Hepatocyte (in vitro differentiated cells): Measurements from ENCODE around the gene VAV2. TPM values are rescaled to one million over a fixed set of nuclear protein-coding genes. Genes with fewer than 3 reads are reported as not detected.

Experiments used
- DNase-seq: peaks from one replicate; pipeline ENCODE4 v3.0.0-alpha.2; 2016; ENCODE audit warnings: low spot score
- H2AFZ ChIP-seq: fragments of 200-600 bp; sonication (generic); 2 replicates; pipeline ENCODE4 v1.6.0; 2016; ENCODE audit warnings: antibody characterized with exemption, mild to moderate bottlenecking
- H3K27ac ChIP-seq: fragments of 200-600 bp; sonication (generic); 2 replicates; pipeline ENCODE4 v1.5.1; 2016; ENCODE audit warnings: mild to moderate bottlenecking
- H3K27me3 ChIP-seq: fragments of 200-600 bp; sonication (generic); 2 replicates; pipeline ENCODE4 v1.6.1; 2016
- H3K36me3 ChIP-seq: fragments of 200-600 bp; sonication (generic); replicated peaks from 2 replicates; pipeline ENCODE4 v1.5.1; 2016; ENCODE audit warnings: low read depth; ENCODE audit not compliant: insufficient read depth
- H3K4me1 ChIP-seq: fragments of 200-600 bp; sonication (generic); 2 replicates; pipeline ENCODE4 v1.5.1; 2016; ENCODE audit warnings: mild to moderate bottlenecking, moderate library complexity; ENCODE audit not compliant: insufficient read depth
- H3K4me2 ChIP-seq: fragments of 200-600 bp; sonication (generic); 2 replicates; pipeline ENCODE4 v1.6.0; 2016
- H3K4me3 ChIP-seq: fragments of 200-600 bp; sonication (generic); 2 replicates; pipeline ENCODE4 v1.5.1; 2016; ENCODE audit warnings: mild to moderate bottlenecking
- H3K79me2 ChIP-seq: fragments of 200-600 bp; sonication (generic); 2 replicates; pipeline ENCODE4 v1.6.0; 2017; ENCODE audit warnings: mild to moderate bottlenecking
- H3K9me2 ChIP-seq: fragments of 200-600 bp; sonication (generic); replicated peaks from 2 replicates; pipeline ENCODE4 v1.6.0; 2017; ENCODE audit warnings: mild to moderate bottlenecking; ENCODE audit not compliant: insufficient read depth
- H3K9me3 ChIP-seq: fragments of 200-600 bp; sonication (generic); 2 replicates; pipeline ENCODE4 v1.5.1; 2016; ENCODE audit warnings: low read depth, mild to moderate bottlenecking
- H4K20me1 ChIP-seq: fragments of 200-600 bp; sonication (generic); 2 replicates; pipeline ENCODE4 v1.6.0; 2016; ENCODE audit warnings: mild to moderate bottlenecking; ENCODE audit not compliant: insufficient read depth, poor library complexity, severe bottlenecking
- CTCF ChIP-seq: fragments of 200-600 bp; sonication (generic); IDR thresholded peaks from 2 replicates; pipeline ENCODE4 v1.5.1; 2016; ENCODE audit warnings: antibody characterized with exemption, mild to moderate bottlenecking; ENCODE audit not compliant: poor library complexity
- EZH2 ChIP-seq: fragments of 200-600 bp; sonication (generic); IDR thresholded peaks from 2 replicates; pipeline ENCODE4 v1.6.1; 2016; ENCODE audit warnings: antibody characterized with exemption, mild to moderate bottlenecking, borderline replicate concordance
- EZH2phosphoT487 ChIP-seq: fragments of 200-600 bp; sonication (generic); IDR thresholded peaks from one replicate; pipeline ENCODE4 v1.6.1; 2018; ENCODE audit warnings: antibody characterized with exemption, mild to moderate bottlenecking, low read depth, moderate library complexity; ENCODE audit not compliant: unreplicated experiment, severe bottlenecking
- WGBS: methylation state at CpG from one replicate; pipeline ENCODE4 v1.1.6; 2016; ENCODE audit warnings: low lambda C conversion rate; ENCODE audit errors: missing lambda C conversion rate; 5-methylcytosine and 5-hydroxymethylcytosine counted together
- polyA plus RNA-seq: library from polyadenylated mRNA; unstranded; fragments of >200 nt; fragmentation: Nextera tagmentation; extraction: Ambion mirVana; gene quantifications from 2 replicates; pipeline ENCODE4 v1.2.1, GENCODE V29; 2016
- total RNA-seq: library from RNA; depleted of rRNA; stranded (reverse); fragments of >200 nt; gene quantifications from 2 replicates; pipeline ENCODE4 v1.2.3, GENCODE V29; 2014

Gene VAV2
- total and polyA plus RNA-seq, 2 experiments from 2014 or later: 24.9 to 27.7 TPM

- Histone ChIP-seq H3K9me2 (no peaks in the 10 kb centered on the region), H3K4me2 (no peak overlapping the region), H3K4me3 (no peak overlapping the region), H4K20me1 (peaks cover 45% of the 10 kb centered on the region), H3K4me1 (peaks cover 18% of the 10 kb centered on the region), H3K36me3 (no peaks in the 10 kb centered on the region), H3K9me3 (no peaks in the 10 kb centered on the region), H2AFZ (no peak overlapping the region), H3K79me2 (peaks cover 91% of the 10 kb centered on the region), H3K27me3 (no peaks in the 10 kb centered on the region), H3K27ac (no peak overlapping the region)
- 95% methylated on average over 7 of the region's 7 CpGs for WGBS
- no peak for TF ChIP-seq CTCF
- TF ChIP-seq EZH2phosphoT487: no peak
- TF ChIP-seq EZH2: no peak
- no peak for DNase-seq
Measured at GRCh38 chr9:133962341-133962740, 29.8 kb downstream of the VAV2 start.

- Histone ChIP-seq H3K4me1 (peaks cover 27% of the 10 kb centered on the region), H3K79me2 (peaks cover 91% of the 10 kb centered on the region), H4K20me1 (peaks cover 53% of the 10 kb centered on the region), H3K9me3 (no peaks in the 10 kb centered on the region), H3K27me3 (no peaks in the 10 kb centered on the region), H3K27ac (no peak overlapping the region), H3K4me2 (no peak overlapping the region), H2AFZ (no peak overlapping the region), H3K4me3 (no peak overlapping the region), H3K36me3 (no peaks in the 10 kb centered on the region), H3K9me2 (no peaks in the 10 kb centered on the region)
- no peak for DNase-seq
- TF ChIP-seq EZH2phosphoT487 (no peak), CTCF (no peak)
- 84% methylated on average over 18 of the region's 18 CpGs for WGBS
Measured at GRCh38 chr9:133961226-133962165, 30.6 kb downstream of the VAV2 start.

GRCh38 chr9:133960568-133961129 is 31.5 kb downstream of the VAV2 start:
- Histone ChIP-seq H3K36me3 (no peaks in the 10 kb centered on the region), H4K20me1 (peaks cover 52% of the 10 kb centered on the region), H3K79me2 (peaks cover 89% of the 10 kb centered on the region), H3K4me2 (no peak overlapping the region), H3K27ac (no peak overlapping the region), H2AFZ (no peak overlapping the region), H3K4me3 (no peak overlapping the region), H3K9me2 (no peaks in the 10 kb centered on the region), H3K27me3 (no peaks in the 10 kb centered on the region), H3K9me3 (no peaks in the 10 kb centered on the region), H3K4me1 (peaks cover 34% of the 10 kb centered on the region)
- DNase-seq: no peak
- 81% methylated on average over 21 of the region's 21 CpGs for WGBS
- TF ChIP-seq EZH2 (no peak), CTCF (no peak), EZH2phosphoT487 (no peak)
